HG03521 (cell line): ENCODE results near the gene TAS2R3.
A peak's percentile ranks its signal among the peaks of the same experiment; 100 is the strongest.
"Not testable (repeated sequence)": the region's sequence is repeated elsewhere in the genome, so short reads cannot be mapped to it uniquely, and the experiment has no call there.

Experiments
- ATAC-seq: cut with Tn5 transposase; IDR thresholded peaks from one replicate; pipeline ENCODE4 v1.9.1; 2021; ENCODE audit warnings: mild to moderate bottlenecking, moderate library complexity; ENCODE audit not compliant: unreplicated experiment

Gene TAS2R3

GRCh38 chr7:141763797-141764196, at the start of gene TAS2R3:
TSS of gene TAS2R3 (plus strand) at chr7:141764097. CDS start at chr7:141764159, 62 bp downstream.
- no peak for ATAC-seq

GRCh38 chr7:141714571-141714970, 49.3 kb upstream of the TAS2R3 start:
- no peak for ATAC-seq

GRCh38 chr7:141715018-141715417, 48.9 kb upstream of the TAS2R3 start:
- ATAC-seq = no peak

- ATAC-seq = no peak
Observed at GRCh38 chr7:141715794-141716689, 47.9 kb upstream of the TAS2R3 start.

GRCh38 chr7:141717450-141717849, 46.4 kb upstream of the TAS2R3 start:
- no peak for ATAC-seq

- no peak for ATAC-seq
Observed at GRCh38 chr7:141722529-141722928, 41.4 kb upstream of the TAS2R3 start.

- ATAC-seq = no peak
Observed at GRCh38 chr7:141729020-141729419, 34.9 kb upstream of the TAS2R3 start.

- ATAC-seq = no peak
Observed at GRCh38 chr7:141731476-141732149, 32.3 kb upstream of the TAS2R3 start.

- no peak for ATAC-seq
Observed at GRCh38 chr7:141737118-141737835, 26.6 kb upstream of the TAS2R3 start.

- ATAC-seq = peak; percentile 85
Observed at GRCh38 chr7:141737836-141738591, 25.9 kb upstream of the TAS2R3 start, which contains the start of gene SSBP1. TSS of gene SSBP1 (plus strand) at chr7:141738358. CDS start at chr7:141739167, 809 bp downstream.

GRCh38 chr7:141738592-141739013, 25.3 kb upstream of the TAS2R3 start:
- ATAC-seq = no peak

GRCh38 chr7:141739250-141739649, 24.6 kb upstream of the TAS2R3 start:
- no peak for ATAC-seq

- ATAC-seq = no peak
Observed at GRCh38 chr7:141742229-141742628, 21.7 kb upstream of the TAS2R3 start.

GRCh38 chr7:141744131-141744530, 19.8 kb upstream of the TAS2R3 start:
- ATAC-seq = no peak

- ATAC-seq = no peak
Observed at GRCh38 chr7:141748396-141748795, 15.5 kb upstream of the TAS2R3 start.

GRCh38 chr7:141751904-141752303, 12.0 kb upstream of the TAS2R3 start:
- not testable (repeated sequence) for ATAC-seq

GRCh38 chr7:141752634-141753033, 11.3 kb upstream of the TAS2R3 start:
- no peak for ATAC-seq

- no peak for ATAC-seq
Observed at GRCh38 chr7:141754939-141755338, 9.0 kb upstream of the TAS2R3 start.

GRCh38 chr7:141770083-141770583, 6.2 kb downstream of the TAS2R3 start:
- ATAC-seq = not testable (repeated sequence)

GRCh38 chr7:141776374-141776773, 12.5 kb downstream of the TAS2R3 start, which contains the start of gene TAS2R4:
TSS of gene TAS2R4 (plus strand) at chr7:141776674. CDS start at chr7:141778489, 1,815 bp downstream.
- no peak for ATAC-seq
